Spleen (tissue), 11 donors: ENCODE results near the gene CALCB. TPM values are rescaled to one million over a fixed set of nuclear protein-coding genes. Genes with fewer than 3 reads are reported as not detected.

Experiments
- DNase-seq: peaks from one replicate; pipeline ENCODE4 v3.0.0-alpha.2; 2020
- H3K27ac ChIP-seq, 8 donors: fragments of 200-600 bp; sonication (generic) in 7 of 8; 1 replicate in 4 of 8; 2 replicates in 4 of 8; pipeline versions ENCODE4 v1.5.0 to v1.8.0; 2016 to 2021; ENCODE audit warnings: inconsistent platforms in 4 of 8, mild to moderate bottlenecking in 4 of 8, moderate library complexity in 1 of 8
- H3K27me3 ChIP-seq, 7 donors: fragments of 200-600 bp; sonication (generic) in 6 of 7; replicated peaks in 1 of 7; 1 replicate in 4 of 7; 2 replicates in 3 of 7; pipeline versions ENCODE4 v1.5.0 to v1.8.0; 2016 to 2021; ENCODE audit warnings: inconsistent platforms in 3 of 7, mild to moderate bottlenecking in 1 of 7
- H3K36me3 ChIP-seq, 6 donors: fragments of 200-600 bp; sonication (generic) in 5 of 6; 1 replicate in 4 of 6; 2 replicates in 2 of 6; pipeline versions ENCODE4 v1.5.0 to v1.8.0; 2016 to 2021; ENCODE audit warnings: inconsistent platforms in 2 of 6
- H3K4me1 ChIP-seq, 6 donors: fragments of 200-600 bp; sonication (generic) in 5 of 6; 1 replicate in 3 of 6; 2 replicates in 3 of 6; pipeline versions ENCODE4 v1.5.0 to v1.8.0; 2016 to 2021; ENCODE audit warnings: inconsistent platforms in 3 of 6
- H3K4me3 ChIP-seq, 8 donors: fragments of 200-600 bp; sonication (generic) in 7 of 8; 1 replicate in 4 of 8; 2 replicates in 4 of 8; pipeline versions ENCODE4 v1.5.0 to v1.8.0; 2016 to 2021; ENCODE audit warnings: inconsistent platforms in 4 of 8, mild to moderate bottlenecking in 4 of 8, moderate library complexity in 2 of 8
- H3K9me3 ChIP-seq, 8 donors: fragments of 200-600 bp; sonication (generic) in 7 of 8; 1 replicate in 4 of 8; 2 replicates in 4 of 8; pipeline versions ENCODE4 v1.5.0 to v1.8.0; 2016 to 2021; ENCODE audit warnings: inconsistent platforms in 4 of 8
- POLR2A ChIP-seq, 3 donors: fragments of 450-650 bp; IDR thresholded peaks; one replicate each; pipeline ENCODE4 v1.5.1; 2017; ENCODE audit warnings: antibody characterized with exemption in 3 of 3, mild to moderate bottlenecking in 1 of 3
- POLR2AphosphoS5 ChIP-seq, 3 donors: sonication (generic); formaldehyde crosslinking; IDR thresholded peaks; one replicate each; pipeline ENCODE4 v1.5.1; 2017; ENCODE audit warnings: antibody characterized with exemption in 3 of 3
- WGBS, 5 donors: extraction: QIAGEN DNeasy Blood & Tissue Kit in 3 of 5; methylation state at CpG; one replicate each; pipeline versions ENCODE4 v1.1.5 to v1.1.7; 2013 to 2018; 5-methylcytosine and 5-hydroxymethylcytosine counted together
- intact Hi-C: fragments of 100-400 bp; cut with DNase I; formaldehyde crosslinking; loops from one replicate; pipeline ENCODE4 v1.15.0; 2023; ENCODE audit warnings: low total_unique reads
- polyA plus RNA-seq, 3 donors: library from polyadenylated mRNA; stranded (reverse); fragments of 200-250 nt; gene quantifications; one replicate each; pipeline ENCODE4 v1.2.1, GENCODE V29; 2013
- total RNA-seq, 7 donors: library from RNA; depleted of rRNA in 3 of 7; stranded (reverse); fragments of >200 nt in 3 of 7; fragmentation: NEBNext Ultra II Directional in 4 of 7; extraction: Animal tissue kit (Norgen Biotek cat#: 25700) in 4 of 7; gene quantifications; one replicate each; pipeline versions ENCODE4 v1.1.0 to v1.2.1, GENCODE V29; 2016 to 2021
- TF ChIP-seq, protein P1 (sequence below), 11 experiments: fragments of 200-600 bp in 7 of 11; fragments of 450-650 bp in 4 of 11; sonication (generic) in 4 of 11; IDR thresholded peaks in 8 of 11; conservative IDR thresholded peaks in 3 of 11; 1 replicate in 7 of 11; 2 replicates in 4 of 11; pipeline versions ENCODE4 v1.4.0 to v1.8.0; 2016 to 2021; ENCODE audit warnings: antibody characterized with exemption in 11 of 11, inconsistent platforms in 4 of 11, mild to moderate bottlenecking in 1 of 11
- donor health status: healthy with polysubstance abuse.
- donor health status: DM: no; HTN: no; CAD: no; lungs with moderate emphysema.
- donor health status: DM: no; HTN: no; CAD: no.
- donor health status: Bipolar disorder and iron deficiency.
- donor health status: healthy.
- donor health status: DM: no; HTN: no; CAD: no.
- donor health status: DM: yes; HTN: yes; CAD: no.

The CALCB gene
- total and polyA plus RNA-seq, 10 donors, result 0.03 to 1.2 (median 0.41) TPM; not detected in 2

DNA sequence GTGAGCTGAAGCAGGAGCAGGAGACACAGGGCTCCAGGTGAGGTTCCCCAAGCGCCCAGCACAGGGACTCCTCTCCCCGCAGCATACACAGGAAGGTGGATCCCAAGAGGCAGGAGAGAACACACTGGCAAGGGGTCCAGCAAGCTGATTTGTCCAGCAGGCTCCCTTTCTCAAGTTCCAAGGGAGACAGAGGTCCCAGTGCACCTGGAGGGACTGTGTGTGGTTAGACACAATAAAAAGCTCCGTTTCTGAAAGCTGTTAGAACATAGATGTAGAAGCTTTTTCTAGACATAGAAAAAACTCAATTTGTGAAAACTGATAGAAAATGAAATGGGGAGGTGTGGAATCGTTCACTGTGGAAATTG lies 1.8 kb downstream of the CALCB start:
- Histone ChIP-seq H3K4me1 (peaks cover 9 to 23% (median 19%) of the 10 kb centered on the region in 6 donors), H3K4me3 (peak overlapping the region in 2 of 8 donors; percentile 15 to 60), H3K36me3 (no peaks in the 10 kb centered on the region), H3K27ac (no peak overlapping the region), H3K27me3 (peaks cover 2 to 55% (median 32%) of the 10 kb centered on the region in 7 donors), H3K9me3 (peaks cover 0 to 9% (median under 1%) of the 10 kb centered on the region in 8 donors)
- TF ChIP-seq POLR2AphosphoS5 (IDR thresholded peaks at IDR 0.05), result no peak
- TF ChIP-seq, protein P1, sequence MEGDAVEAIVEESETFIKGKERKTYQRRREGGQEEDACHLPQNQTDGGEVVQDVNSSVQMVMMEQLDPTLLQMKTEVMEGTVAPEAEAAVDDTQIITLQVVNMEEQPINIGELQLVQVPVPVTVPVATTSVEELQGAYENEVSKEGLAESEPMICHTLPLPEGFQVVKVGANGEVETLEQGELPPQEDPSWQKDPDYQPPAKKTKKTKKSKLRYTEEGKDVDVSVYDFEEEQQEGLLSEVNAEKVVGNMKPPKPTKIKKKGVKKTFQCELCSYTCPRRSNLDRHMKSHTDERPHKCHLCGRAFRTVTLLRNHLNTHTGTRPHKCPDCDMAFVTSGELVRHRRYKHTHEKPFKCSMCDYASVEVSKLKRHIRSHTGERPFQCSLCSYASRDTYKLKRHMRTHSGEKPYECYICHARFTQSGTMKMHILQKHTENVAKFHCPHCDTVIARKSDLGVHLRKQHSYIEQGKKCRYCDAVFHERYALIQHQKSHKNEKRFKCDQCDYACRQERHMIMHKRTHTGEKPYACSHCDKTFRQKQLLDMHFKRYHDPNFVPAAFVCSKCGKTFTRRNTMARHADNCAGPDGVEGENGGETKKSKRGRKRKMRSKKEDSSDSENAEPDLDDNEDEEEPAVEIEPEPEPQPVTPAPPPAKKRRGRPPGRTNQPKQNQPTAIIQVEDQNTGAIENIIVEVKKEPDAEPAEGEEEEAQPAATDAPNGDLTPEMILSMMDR (IDR thresholded peaks at IDR 0.05 in 8 of 11, conservative IDR thresholded peaks at IDR 0.05 in 3 of 11), result peak in 3 of 11 experiments; percentile 8 to 50 (median 29)
- no peak for DNase-seq
- WGBS, 5 donors, result 39 to 46% (median 42%) methylated on average over 4 of the region's 4 CpGs
- intact Hi-C loops, result loop anchor here (5.0 kb wide), 1 partner anchor 168 kb away; no protein-coding TSS in a partner anchor

DNA sequence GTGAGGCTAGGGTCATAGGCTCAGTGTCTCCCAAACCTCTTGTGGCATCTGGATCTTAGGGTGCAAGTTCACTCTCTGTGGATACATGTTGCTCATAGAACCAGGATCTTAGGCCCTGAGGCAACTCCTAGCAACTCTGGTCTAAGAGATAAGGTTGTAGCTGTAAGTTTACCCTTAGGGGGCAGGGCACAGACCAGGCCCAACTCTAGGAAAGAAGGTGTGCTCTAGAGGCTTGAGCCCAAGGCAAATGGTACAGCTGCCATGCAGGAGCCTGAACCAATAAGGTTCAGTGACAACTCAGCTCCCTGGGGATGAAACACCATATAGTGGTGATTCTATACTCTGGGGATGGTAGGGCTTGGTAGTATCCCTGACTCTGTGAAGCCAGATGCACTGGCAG lies 17.8 kb downstream of the CALCB start:
- intact Hi-C loops, result no loop called here
- Histone ChIP-seq H3K4me3 (no peak overlapping the region), H3K27ac (no peak overlapping the region), H3K9me3 (peaks cover 0 to 11% (median 2%) of the 10 kb centered on the region in 8 donors), H3K4me1 (no peaks in the 10 kb centered on the region), H3K36me3 (no peaks in the 10 kb centered on the region), H3K27me3 (no peaks in the 10 kb centered on the region)
- DNase-seq, result no peak
- TF ChIP-seq POLR2A (IDR thresholded peaks at IDR 0.05), result no peak
- no peak for TF ChIP-seq POLR2AphosphoS5 (IDR thresholded peaks at IDR 0.05)
- TF ChIP-seq, protein P1 (IDR thresholded peaks at IDR 0.05 in 8 of 11, conservative IDR thresholded peaks at IDR 0.05 in 3 of 11), result no peak

DNA sequence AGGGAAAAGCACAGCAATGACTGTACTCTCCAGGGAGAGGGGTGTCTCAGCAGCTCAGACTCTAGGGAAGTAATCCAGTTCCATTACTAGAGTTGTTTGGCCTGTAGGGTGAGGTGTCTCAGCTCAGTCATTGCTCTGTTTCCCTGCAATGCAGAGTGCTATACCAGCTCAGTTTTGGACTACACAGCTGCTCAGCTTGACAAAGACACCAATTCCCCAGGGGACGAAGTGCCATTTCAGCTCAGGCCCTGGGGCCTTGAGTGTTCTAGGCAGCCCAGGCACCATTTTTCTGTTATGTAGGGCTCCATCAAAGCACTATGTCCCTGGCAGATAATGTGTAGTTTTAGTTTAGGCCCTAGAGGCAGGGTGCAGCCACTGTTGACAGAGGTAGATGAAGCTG lies 18.2 kb downstream of the CALCB start:
- intact Hi-C loops, result no loop called here
- 83 to 93% (median 92%) methylated on average over 1 of the region's 1 CpG for WGBS, 5 donors
- Histone ChIP-seq H3K4me3 (no peak overlapping the region), H3K9me3 (peaks cover 0 to 11% (median 2%) of the 10 kb centered on the region in 8 donors), H3K27ac (no peak overlapping the region), H3K4me1 (no peaks in the 10 kb centered on the region), H3K36me3 (no peaks in the 10 kb centered on the region), H3K27me3 (peaks cover 0 to 2% (median 0%) of the 10 kb centered on the region in 7 donors)
- TF ChIP-seq POLR2A (IDR thresholded peaks at IDR 0.05) (no peak), POLR2AphosphoS5 (IDR thresholded peaks at IDR 0.05) (no peak)
- TF ChIP-seq, protein P1 (IDR thresholded peaks at IDR 0.05 in 8 of 11, conservative IDR thresholded peaks at IDR 0.05 in 3 of 11), result no peak
- DNase-seq, result no peak

DNA sequence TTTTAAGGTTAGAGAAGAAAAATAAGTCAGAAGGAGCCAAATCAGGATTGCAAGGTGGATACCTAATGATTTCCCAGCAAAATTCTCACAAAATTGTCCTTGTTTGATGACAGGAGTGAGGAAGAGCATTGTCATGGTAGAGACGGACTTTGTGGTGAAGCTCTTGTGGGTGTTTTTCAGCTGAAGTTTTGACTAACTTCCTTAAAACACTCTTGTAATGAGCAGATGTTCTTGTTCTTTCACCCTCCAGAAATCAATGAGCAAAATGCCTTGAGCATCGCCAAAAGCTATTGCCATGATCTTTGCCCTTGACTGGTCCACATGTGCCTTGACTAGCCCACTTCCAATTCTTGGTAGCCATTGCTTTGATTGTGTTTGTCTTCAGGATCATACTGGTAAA lies 20.0 kb downstream of the CALCB start:
- Histone ChIP-seq H3K27me3 (peaks cover 0 to 11% (median 0%) of the 10 kb centered on the region in 7 donors), H3K4me3 (no peak overlapping the region), H3K9me3 (no peaks in the 10 kb centered on the region), H3K27ac (no peak overlapping the region), H3K4me1 (no peaks in the 10 kb centered on the region), H3K36me3 (no peaks in the 10 kb centered on the region)
- DNase-seq, result no peak
- 35 to 43% (median 40%) methylated on average over 2 of the region's 2 CpGs for WGBS, 5 donors
- intact Hi-C loops, result no loop called here
- TF ChIP-seq, protein P1 (IDR thresholded peaks at IDR 0.05 in 8 of 11, conservative IDR thresholded peaks at IDR 0.05 in 3 of 11), result no peak
- TF ChIP-seq POLR2A (IDR thresholded peaks at IDR 0.05) (no peak), POLR2AphosphoS5 (IDR thresholded peaks at IDR 0.05) (no peak)
